GM10266 (cell line): ENCODE results near the gene CPT1B.
"Not testable (repeated sequence)": the region's sequence is repeated elsewhere in the genome, so short reads cannot be mapped to it uniquely, and the experiment has no call there.

ENCODE experiments used
- DNase-seq: peaks from one replicate; pipeline ENCODE4 v3.0.0; 2012; ENCODE audit errors: extremely low spot score
- CTCF ChIP-seq: IDR thresholded peaks from 2 replicates; pipeline ENCODE4 v1.5.1; 2012; ENCODE audit warnings: mild to moderate bottlenecking, low read depth; ENCODE audit not compliant: control insufficient read depth, insufficient read depth; ENCODE audit errors: missing control alignments

The CPT1B gene

DNA sequence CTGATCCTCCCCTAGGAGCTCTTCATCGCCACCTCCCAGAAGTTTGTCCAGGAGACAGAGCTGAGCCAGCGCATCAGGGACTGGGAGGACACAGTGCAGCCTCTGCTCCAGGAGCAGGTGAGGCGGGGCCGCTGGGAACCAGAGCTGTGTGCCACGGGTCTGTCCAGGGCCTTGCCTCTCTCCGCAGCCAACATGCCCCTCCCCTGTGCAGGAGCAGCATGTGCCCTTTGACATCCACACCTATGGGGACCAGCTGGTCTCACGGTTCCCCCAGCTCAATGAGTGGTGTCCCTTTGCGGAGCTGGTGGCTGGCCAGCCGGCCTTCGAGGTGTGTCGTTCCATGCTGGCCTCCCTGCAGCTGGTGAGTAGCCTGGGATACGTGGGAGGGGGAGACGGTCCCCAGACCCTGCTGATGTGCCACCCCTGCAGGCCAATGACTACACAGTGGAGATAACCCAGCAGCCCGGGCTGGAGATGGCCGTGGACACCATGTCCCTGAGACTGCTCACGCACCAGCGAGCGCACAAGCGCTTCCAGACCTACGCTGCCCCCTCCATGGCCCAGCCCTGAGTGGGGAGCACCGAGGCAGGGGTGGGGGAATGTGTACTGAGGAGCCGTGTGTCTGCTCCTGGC is 55.3 kb downstream of the CPT1B start:
- no peak for TF ChIP-seq CTCF
- no peak for DNase-seq

- TF ChIP-seq CTCF: no peak
- DNase-seq: no peak
Measured at GRCh38 chr22:50522208-50522805, 55.9 kb downstream of the CPT1B start.

DNA sequence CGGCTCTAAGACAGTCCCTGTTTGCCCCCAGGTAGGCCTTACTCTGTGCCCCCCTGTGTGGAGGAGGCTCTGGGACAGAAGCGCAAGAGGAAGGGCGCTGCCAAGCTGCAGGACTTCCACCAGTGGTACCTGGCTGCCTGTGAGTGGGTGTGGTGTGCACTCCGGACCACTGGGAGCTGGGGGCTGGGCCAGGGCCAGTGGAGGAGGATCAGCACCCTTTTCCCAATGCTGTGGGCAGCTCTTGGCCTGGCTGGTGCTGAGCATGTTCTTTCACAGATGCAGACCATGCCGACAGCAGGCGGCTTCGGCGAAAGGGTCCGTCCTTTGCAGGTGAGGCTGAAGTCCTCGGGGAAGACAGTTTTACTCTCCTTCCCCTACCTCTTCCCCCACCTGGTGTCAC is 56.5 kb downstream of the CPT1B start:
- TF ChIP-seq CTCF: no peak
- DNase-seq: no peak

DNA sequence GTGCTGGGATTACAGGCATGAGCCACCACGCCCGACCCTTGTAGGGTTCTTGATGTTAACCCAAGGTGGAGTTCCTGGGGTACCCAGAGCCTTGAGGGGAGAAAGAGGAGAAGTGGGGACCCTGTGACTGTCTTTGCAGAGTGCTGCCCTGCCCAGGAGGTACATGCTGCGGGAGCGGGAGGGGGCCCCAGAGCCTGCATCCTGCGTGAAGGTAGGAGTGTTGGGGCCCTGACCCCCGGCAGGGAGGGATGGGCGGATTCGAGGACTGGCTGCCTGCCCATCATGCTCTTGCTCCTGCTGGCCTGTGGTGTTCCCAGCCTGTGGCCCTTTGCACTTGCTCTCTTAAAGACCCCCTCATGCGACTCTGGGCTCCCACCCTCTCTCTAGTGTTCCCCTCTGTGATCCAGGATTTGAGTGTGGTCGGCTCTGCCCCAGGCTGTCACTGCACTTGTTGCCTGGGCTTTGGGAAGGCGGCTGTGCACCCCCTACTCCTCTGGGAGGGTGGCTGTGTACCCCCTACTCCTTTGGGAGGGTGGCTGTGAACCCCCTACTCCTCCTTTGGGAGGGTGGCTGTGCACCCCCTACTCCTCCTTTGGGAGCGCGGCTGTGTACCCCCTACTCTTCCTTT is 57.3 kb downstream of the CPT1B start:
- no peak for TF ChIP-seq CTCF
- no peak for DNase-seq

DNA sequence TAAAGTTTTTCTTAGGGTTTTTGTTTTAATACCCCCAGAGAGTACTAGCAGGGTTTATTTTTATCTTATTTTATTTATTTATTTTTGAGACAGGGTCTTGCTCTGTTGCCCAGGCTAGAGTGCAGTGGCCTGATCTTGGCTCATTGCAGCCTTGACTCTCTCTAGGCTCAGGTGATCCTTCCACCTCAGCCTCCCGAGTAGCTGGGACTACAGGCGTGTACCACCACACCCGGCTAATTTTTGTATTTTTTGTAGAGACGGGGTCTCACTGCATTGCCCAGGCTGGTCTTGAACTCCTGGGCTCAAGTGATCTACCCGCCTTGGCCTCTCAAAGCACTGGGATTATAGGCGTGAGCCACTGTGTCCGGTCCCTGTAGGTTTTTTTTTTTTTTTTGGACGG is 58.0 kb downstream of the CPT1B start:
- DNase-seq: not testable (repeated sequence)

DNA sequence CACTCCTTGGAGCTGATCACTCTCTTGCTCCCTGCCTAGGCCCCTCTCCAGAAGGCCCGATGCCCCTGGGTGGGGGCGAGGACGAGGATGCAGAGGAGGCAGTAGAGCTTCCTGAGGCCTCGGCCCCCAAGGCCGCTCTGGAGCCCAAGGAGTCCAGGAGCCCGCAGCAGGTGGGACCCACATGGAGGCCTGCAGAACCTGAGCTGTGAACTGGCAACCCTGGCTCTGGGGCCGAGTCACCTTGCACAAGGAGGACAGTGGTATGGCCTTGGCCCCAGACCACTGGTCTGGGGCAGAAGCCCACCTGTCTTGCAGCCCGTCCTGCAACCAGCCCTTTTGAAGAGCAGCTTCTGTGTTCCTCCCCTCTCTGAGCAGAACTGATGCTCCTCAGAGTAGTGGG is 59.1 kb downstream of the CPT1B start:
- TF ChIP-seq CTCF: no peak
- no peak for DNase-seq
